Measurements from ENCODE around the gene PSME3. TPM values are rescaled to one million over a fixed set of nuclear protein-coding genes. Genes with fewer than 3 reads are reported as not detected.

Gene PSME3
- total and polyA plus RNA-seq, 9 of the 15 experiments (the other 6 are each of a cell fraction or from before 2014, with no cell fraction given), result 31.2 to 275 (median 141) TPM

- TF ChIP-seq MGA (IDR thresholded peaks at IDR 0.05) (no peak), KLF1 (tag; IDR thresholded peaks at IDR 0.05) (no peak), EWSR1 (IDR thresholded peaks at IDR 0.05; ENCODE audit: borderline replicate concordance, low read depth, partially characterized antibody) (no peak), DLX4 (CRISPR knock-in tag; IDR thresholded peaks at IDR 0.05) (no peak), HEY1 (CRISPR knock-in tag; IDR thresholded peaks at IDR 0.05; ENCODE audit: borderline replicate concordance) (no peak), HDAC3 (IDR thresholded peaks at IDR 0.05; ENCODE audit: borderline replicate concordance, partially characterized antibody) (no peak), ZNF512 (tag; IDR thresholded peaks at IDR 0.05) (no peak), BMI1 (IDR thresholded peaks at IDR 0.05; ENCODE audit: low read length) (no peak)
- TF ChIP-seq, protein P1, sequence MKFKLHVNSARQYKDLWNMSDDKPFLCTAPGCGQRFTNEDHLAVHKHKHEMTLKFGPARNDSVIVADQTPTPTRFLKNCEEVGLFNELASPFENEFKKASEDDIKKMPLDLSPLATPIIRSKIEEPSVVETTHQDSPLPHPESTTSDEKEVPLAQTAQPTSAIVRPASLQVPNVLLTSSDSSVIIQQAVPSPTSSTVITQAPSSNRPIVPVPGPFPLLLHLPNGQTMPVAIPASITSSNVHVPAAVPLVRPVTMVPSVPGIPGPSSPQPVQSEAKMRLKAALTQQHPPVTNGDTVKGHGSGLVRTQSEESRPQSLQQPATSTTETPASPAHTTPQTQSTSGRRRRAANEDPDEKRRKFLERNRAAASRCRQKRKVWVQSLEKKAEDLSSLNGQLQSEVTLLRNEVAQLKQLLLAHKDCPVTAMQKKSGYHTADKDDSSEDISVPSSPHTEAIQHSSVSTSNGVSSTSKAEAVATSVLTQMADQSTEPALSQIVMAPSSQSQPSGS (CRISPR knock-in tag; IDR thresholded peaks at IDR 0.05), result no peak
Measured at GRCh38 chr17:42804918-42805367, 28.3 kb upstream of the PSME3 start (continued).

Measured in K562 (cell line).